GM10266 (cell line): ENCODE results near the gene DCLK2.

Experiments used
- DNase-seq: peaks from one replicate; pipeline ENCODE4 v3.0.0; 2012; ENCODE audit errors: extremely low spot score
- CTCF ChIP-seq: IDR thresholded peaks from 2 replicates; pipeline ENCODE4 v1.5.1; 2012; ENCODE audit warnings: mild to moderate bottlenecking, low read depth; ENCODE audit not compliant: control insufficient read depth, insufficient read depth; ENCODE audit errors: missing control alignments

Gene DCLK2

DNA sequence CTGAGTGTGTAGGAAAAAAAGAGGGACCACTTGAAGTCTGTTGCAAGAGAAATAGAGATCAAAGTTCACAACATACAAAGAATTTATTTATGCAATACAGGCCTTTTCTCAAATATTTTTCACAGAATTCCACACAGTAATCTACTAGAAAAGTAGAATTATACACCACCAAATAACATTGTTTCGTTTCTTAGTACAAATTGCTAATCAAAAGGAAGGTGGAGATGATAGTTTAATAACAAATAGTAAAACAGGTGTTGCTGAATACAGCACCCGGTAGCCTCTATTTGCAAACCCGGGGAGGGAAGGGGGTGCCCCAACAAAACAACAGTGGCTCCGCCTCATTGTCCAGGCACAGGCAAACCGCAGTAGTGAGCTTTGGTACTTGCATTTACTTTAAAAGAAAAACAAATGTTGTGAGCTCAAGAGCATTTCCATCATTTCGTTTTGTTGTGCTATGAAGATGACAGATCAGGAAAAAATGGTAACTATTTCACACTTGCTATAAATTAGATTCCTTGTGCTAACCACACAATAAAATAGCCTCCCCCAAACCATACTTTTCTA, 186.4 kb downstream of the DCLK2 start:
- TF ChIP-seq CTCF, result no peak
- DNase-seq, result no peak

DNA sequence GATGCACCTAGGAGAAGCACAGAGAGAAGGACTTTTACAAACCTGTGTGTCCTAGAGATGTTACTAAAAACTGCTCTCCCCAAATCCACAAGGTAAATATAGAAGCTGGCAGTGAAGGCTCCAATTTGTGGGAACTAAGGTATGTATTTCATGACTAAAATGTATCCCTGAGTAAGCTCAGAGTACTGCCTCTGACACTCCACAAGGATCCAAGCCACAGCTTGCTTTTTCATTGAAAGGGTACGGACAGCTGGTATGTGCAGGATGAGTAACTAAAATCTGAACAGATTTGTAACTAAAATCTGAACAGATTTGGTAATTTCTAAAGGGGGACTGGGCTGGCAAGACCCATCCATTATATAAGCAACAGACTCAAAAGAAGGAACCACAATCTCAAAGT, 187.6 kb downstream of the DCLK2 start:
- TF ChIP-seq CTCF, result no peak
- no peak for DNase-seq

GRCh38 chr4:150268444-150268843, 190.2 kb downstream of the DCLK2 start:
- DNase-seq, result no peak
- TF ChIP-seq CTCF, result no peak

- no peak for DNase-seq
- TF ChIP-seq CTCF, result no peak
Measured at GRCh38 chr4:150278206-150278605, 200.0 kb downstream of the DCLK2 start.

DNA sequence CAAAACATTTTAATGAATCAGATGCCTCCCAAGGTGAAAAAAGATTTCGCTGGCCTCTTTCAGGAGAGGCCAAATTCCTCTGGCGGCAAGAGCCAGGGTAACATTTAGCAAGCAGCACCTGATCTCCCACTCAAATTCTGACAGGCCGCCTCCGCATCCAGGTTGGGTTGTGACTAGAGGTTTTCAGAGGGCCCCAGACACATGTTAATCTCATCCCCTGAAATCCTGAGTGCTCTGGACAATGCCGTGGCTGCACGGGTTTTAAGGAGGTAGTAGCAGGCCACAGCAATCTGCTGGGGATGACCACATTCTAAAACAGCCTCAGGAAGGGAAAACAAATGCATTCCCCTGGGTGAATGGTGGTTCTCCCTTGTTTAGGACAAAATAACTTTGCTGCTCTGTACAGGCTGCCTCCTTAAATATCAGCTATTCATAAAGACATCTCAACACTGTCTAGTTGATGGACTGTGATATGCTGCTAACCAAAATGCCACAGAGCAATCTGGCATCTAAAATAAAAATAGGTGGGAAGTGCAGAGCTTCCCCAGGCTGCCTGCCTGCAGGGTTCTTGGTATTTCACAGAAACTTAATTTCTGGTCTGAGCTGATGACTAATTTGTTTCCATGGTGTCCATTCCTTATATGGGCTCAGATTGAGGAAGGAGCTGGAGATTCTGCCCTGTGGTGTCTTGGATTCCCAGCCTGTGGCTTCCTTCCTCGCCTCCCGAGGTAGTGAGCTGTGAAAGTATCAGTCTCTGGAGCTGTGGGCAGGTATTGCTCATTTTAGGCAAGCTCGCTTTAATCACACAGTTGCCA, 202.0 kb downstream of the DCLK2 start:
- no peak for TF ChIP-seq CTCF
- DNase-seq, result no peak

DNA sequence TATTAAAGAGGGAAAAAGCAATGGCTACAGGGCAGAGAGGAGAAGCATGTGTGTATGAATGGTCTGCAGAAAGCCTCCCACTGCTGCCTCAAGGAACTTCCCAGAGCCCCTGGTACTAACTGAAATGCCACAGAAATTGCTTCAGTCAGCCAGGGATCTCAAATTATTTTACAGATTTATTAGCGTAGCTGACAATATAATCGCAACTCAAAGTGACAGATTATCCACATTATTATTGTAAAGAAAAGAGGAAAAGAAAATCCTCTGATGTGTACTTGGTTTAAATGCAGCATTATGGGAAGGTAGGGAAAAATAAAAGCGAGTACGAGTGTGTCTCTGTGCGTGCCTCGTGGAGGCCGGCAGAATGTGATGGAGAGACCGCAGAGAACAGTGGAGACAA, 202.7 kb downstream of the DCLK2 start:
- DNase-seq, result no peak
- TF ChIP-seq CTCF, result no peak

GRCh38 chr4:150283689-150284088, 205.4 kb downstream of the DCLK2 start:
- no peak for TF ChIP-seq CTCF

More at GRCh38 chr4:150283689-150284088, 205.4 kb downstream of the DCLK2 start:
- no peak for DNase-seq
